ENCODE measurements around the gene ASIC5. TPM values are rescaled to one million over a fixed set of nuclear protein-coding genes. Genes with fewer than 3 reads are reported as not detected.

ASIC5 gene
- total RNA-seq, 2 experiments from 2014 or later = not detected

DNA sequence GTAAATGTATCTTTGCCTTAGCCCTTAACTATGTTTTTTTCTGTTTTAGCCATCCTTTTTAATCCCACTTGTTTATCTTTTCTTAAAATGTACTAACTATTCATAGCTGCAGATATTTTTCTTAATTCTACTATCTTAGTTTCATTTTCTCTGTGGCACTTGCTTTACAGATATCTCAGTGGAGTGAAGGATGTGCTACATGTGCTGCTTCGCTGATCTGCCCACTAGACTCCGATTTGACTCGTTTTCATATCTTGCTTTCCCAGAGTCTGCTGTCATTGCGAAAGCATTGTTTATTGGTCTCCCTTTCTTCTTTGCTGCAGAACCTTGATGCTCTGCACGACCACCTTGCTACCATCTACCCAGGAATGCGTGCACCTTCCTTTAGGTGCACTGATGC, 76.7 kb downstream of the ASIC5 start:
- POLR2A ChIA-PET = interaction anchor here (1.0 kb wide), 1 partner anchor 346 kb away, joined by 3 read pairs; no protein-coding TSS in a partner anchor
- no peaks in the 10 kb centered on the region for H4K20me1 ChIP-seq (ENCODE audit: insufficient read depth, low read length)
- TF ChIP-seq EZH2phosphoT487 (IDR thresholded peaks at IDR 0.05; ENCODE audit: borderline replicate concordance, low read depth, low read length) = no peak
- TF ChIP-seq, protein P1, sequence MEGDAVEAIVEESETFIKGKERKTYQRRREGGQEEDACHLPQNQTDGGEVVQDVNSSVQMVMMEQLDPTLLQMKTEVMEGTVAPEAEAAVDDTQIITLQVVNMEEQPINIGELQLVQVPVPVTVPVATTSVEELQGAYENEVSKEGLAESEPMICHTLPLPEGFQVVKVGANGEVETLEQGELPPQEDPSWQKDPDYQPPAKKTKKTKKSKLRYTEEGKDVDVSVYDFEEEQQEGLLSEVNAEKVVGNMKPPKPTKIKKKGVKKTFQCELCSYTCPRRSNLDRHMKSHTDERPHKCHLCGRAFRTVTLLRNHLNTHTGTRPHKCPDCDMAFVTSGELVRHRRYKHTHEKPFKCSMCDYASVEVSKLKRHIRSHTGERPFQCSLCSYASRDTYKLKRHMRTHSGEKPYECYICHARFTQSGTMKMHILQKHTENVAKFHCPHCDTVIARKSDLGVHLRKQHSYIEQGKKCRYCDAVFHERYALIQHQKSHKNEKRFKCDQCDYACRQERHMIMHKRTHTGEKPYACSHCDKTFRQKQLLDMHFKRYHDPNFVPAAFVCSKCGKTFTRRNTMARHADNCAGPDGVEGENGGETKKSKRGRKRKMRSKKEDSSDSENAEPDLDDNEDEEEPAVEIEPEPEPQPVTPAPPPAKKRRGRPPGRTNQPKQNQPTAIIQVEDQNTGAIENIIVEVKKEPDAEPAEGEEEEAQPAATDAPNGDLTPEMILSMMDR (conservative IDR thresholded peaks at IDR 0.05; ENCODE audit: low read length) = no peak
- CTCF ChIA-PET (ENCODE audit: unreplicated experiment) = no interaction called here
- no peaks in the 10 kb centered on the region for H3K79me2 ChIP-seq (ENCODE audit: insufficient read depth, low read depth, low read length)
- no peaks in the 10 kb centered on the region for H3K9me2 ChIP-seq (ENCODE audit: insufficient read depth, low read length)
- BruUV-seq (replicated peaks) = no TSS peak
- intact Hi-C loops (cut with micrococcal nuclease; ENCODE audit: unreplicated experiment) = loop anchor here (10.0 kb wide), 1 partner anchor 975 kb away; no protein-coding TSS in a partner anchor
- H3K4me2 ChIP-seq (ENCODE audit: low read length) = no peak overlapping the region
- no peaks in the 10 kb centered on the region for H3K4me1 ChIP-seq (ENCODE audit: insufficient read depth, low read length, poor library complexity, severe bottlenecking)
- H3K9me3 ChIP-seq (ENCODE audit: low read length) = no peaks in the 10 kb centered on the region
- no peak overlapping the region for H2AFZ ChIP-seq (ENCODE audit: low read length)
- H3K27ac ChIP-seq (ENCODE audit: low read depth, low read length, poor library complexity, severe bottlenecking) = no peak overlapping the region
- H3K36me3 ChIP-seq (ENCODE audit: insufficient read depth, low read length) = no peaks in the 10 kb centered on the region
- no peak for DNase-seq (ENCODE audit: low spot score)
- no peak overlapping the region for H3K4me3 ChIP-seq (ENCODE audit: low read depth, low read length, poor library complexity, severe bottlenecking)

DNA sequence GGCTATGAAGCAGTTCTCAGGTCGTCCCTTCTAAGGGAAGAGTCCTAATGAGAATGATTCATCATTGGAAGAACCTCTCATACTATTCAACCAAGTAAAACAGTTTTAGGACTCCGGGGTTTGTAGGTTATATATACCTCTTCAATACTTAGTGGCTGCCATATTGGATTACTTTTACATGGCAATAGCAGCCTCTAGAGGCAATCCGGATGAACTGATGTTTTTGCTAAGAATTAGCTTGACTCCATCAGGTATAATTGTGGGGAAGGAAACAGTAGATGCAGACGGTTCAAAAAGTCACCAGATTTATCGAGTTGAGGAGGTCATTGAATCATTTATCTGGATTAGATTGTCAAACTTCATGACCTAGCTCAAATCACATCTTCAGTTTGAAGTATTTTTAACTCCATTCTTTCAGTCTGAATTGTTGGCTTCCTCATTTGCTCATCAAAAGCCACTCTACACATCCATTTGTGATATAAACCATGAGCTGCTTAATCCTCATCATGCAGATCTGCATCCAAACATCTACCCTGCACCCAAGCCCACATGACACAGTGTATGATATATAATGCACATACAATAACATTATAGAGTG, 78.9 kb downstream of the ASIC5 start:
- no peak overlapping the region for H3K4me2 ChIP-seq (ENCODE audit: low read length)
- intact Hi-C loops (cut with micrococcal nuclease; ENCODE audit: unreplicated experiment) = loop anchor here (2.0 to 10.0 kb wide), 2 partner anchors 344 to 972 kb away; no protein-coding TSS in a partner anchor
- BruUV-seq (replicated peaks) = no TSS peak
- no peak overlapping the region for H3K4me3 ChIP-seq (ENCODE audit: low read depth, low read length, poor library complexity, severe bottlenecking)
- H3K36me3 ChIP-seq (ENCODE audit: insufficient read depth, low read length) = no peaks in the 10 kb centered on the region
- H3K79me2 ChIP-seq (ENCODE audit: insufficient read depth, low read depth, low read length) = no peaks in the 10 kb centered on the region
- ChIA-PET POLR2A (interaction anchor here (0.5 to 0.6 kb wide), 2 partner anchors 299 to 708 kb away, joined by 3 read pairs; no protein-coding TSS in a partner anchor), CTCF (ENCODE audit: unreplicated experiment) (no interaction called here)
- no peaks in the 10 kb centered on the region for H4K20me1 ChIP-seq (ENCODE audit: insufficient read depth, low read length)
- H3K4me1 ChIP-seq (ENCODE audit: insufficient read depth, low read length, poor library complexity, severe bottlenecking) = no peaks in the 10 kb centered on the region
- H3K9me3 ChIP-seq (ENCODE audit: low read length) = no peaks in the 10 kb centered on the region
- peak; percentile 18 for DNase-seq (ENCODE audit: low spot score)
- no peak for TF ChIP-seq EZH2phosphoT487 (IDR thresholded peaks at IDR 0.05; ENCODE audit: borderline replicate concordance, low read depth, low read length)
- TF ChIP-seq, protein P1 (conservative IDR thresholded peaks at IDR 0.05; ENCODE audit: low read length) = peak; percentile 74
- no peak overlapping the region for H3K27ac ChIP-seq (ENCODE audit: low read depth, low read length, poor library complexity, severe bottlenecking)
- H3K9me2 ChIP-seq (ENCODE audit: insufficient read depth, low read length) = no peaks in the 10 kb centered on the region
- H2AFZ ChIP-seq (ENCODE audit: low read length) = no peak overlapping the region

DNA sequence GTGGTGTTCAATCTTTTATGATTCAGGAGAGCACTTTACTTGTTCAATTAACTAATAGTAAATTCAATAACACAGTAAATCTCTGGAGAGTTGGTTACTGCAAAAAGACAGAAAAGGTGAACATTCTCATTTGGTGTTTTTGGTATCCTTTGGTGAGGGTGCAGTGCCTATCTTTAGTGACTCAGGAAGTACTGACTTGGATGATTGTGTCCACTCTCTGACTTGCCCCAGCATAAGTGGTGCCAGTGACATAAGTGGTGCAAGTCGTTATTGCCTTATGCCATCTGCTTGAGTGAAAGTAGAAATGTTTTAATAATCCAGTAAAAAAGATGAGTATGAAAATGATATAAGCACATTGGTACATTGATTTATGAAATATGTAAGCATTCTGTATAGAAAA, 80.2 kb downstream of the ASIC5 start:
- Histone ChIP-seq H3K4me3 (ENCODE audit: low read depth, low read length, poor library complexity, severe bottlenecking) (no peak overlapping the region), H3K36me3 (ENCODE audit: insufficient read depth, low read length) (no peaks in the 10 kb centered on the region), H3K79me2 (ENCODE audit: insufficient read depth, low read depth, low read length) (no peaks in the 10 kb centered on the region), H3K27ac (ENCODE audit: low read depth, low read length, poor library complexity, severe bottlenecking) (no peak overlapping the region), H3K9me3 (ENCODE audit: low read length) (no peaks in the 10 kb centered on the region), H3K9me2 (ENCODE audit: insufficient read depth, low read length) (no peaks in the 10 kb centered on the region), H4K20me1 (ENCODE audit: insufficient read depth, low read length) (no peaks in the 10 kb centered on the region), H2AFZ (ENCODE audit: low read length) (no peak overlapping the region), H3K4me1 (ENCODE audit: insufficient read depth, low read length, poor library complexity, severe bottlenecking) (no peaks in the 10 kb centered on the region), H3K4me2 (ENCODE audit: low read length) (no peak overlapping the region)
- CTCF ChIA-PET (ENCODE audit: unreplicated experiment) = no interaction called here
- TF ChIP-seq, protein P1 (conservative IDR thresholded peaks at IDR 0.05; ENCODE audit: low read length) = no peak
- TF ChIP-seq EZH2phosphoT487 (IDR thresholded peaks at IDR 0.05; ENCODE audit: borderline replicate concordance, low read depth, low read length) = no peak
- intact Hi-C loops (cut with micrococcal nuclease; ENCODE audit: unreplicated experiment) = loop anchor here (2.0 to 10.0 kb wide), 2 partner anchors 343 to 971 kb away; no protein-coding TSS in a partner anchor
- DNase-seq (ENCODE audit: low spot score) = no peak
- no TSS peak for BruUV-seq (replicated peaks)
- POLR2A ChIA-PET = no interaction called here

Data from OCI-LY7 (cell line).